Inflammatory macrophage (primary cell): Measurements from ENCODE around the gene FRAS1.
"Not testable (repeated sequence)": the region's sequence is repeated elsewhere in the genome, so short reads cannot be mapped to it uniquely, and the experiment has no call there.

Source experiments
- DNase-seq, 2 donors: peaks; one replicate each; pipeline ENCODE4 v3.0.0-alpha.2; 2020 to 2022

The FRAS1 gene

DNA sequence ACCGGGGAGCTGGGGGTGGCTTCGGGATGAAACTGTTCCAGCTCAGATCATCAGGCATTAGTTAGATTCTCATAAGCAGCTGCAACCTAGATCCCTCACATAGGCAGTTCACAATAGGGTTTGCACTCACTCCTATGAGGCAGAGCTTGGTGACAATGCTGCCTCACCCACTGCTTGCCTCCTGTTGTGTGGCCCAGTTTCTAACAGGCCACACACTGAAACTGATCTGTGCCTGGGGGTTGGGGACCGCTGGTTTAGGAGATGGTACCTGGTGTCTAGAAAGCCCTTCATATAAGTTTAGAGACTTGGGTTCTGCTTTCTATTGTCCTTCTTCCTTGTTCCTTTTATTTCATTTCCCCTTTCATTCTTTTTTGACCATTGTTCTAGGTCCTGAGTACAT lies 234.2 kb downstream of the FRAS1 start:
- DNase-seq = no peak

DNA sequence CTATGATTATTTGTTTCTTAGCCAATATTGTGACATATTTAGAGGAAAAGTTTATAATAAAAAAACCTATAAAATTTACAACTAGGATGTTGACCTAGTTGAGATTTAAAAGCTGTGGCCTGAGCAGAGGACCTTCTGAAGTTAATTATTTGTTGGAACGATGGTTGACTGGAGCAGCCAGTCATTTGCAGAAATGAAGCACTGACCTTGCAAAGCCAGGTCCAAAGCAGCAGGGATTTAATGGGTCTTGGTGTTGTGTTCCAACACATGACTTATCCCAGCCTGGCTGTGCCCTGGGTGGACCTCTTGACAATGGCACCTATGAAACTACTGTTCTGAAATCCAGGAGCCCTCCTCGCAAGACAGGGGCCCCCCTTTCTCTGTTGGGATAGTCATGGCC lies 235.2 kb downstream of the FRAS1 start:
- DNase-seq = no peak

DNA sequence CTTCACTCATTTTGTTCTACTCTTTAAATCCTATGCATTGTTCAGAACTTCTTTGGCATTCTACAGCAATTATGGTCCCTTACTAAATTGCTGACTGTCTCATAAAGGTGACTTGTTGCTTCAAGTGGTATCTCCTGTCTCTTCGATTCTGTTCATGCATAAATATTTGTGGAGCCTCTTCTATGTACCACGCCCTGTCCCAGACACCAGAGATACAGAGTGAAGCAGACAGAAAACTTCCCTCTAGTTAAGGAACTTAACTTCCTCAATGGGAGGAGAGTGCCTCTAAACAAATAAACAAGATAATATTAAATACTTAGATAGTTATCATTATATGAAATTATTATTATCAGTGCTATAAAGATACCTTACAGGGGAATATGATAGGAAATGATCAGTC lies 235.7 kb downstream of the FRAS1 start:
- no peak for DNase-seq

DNA sequence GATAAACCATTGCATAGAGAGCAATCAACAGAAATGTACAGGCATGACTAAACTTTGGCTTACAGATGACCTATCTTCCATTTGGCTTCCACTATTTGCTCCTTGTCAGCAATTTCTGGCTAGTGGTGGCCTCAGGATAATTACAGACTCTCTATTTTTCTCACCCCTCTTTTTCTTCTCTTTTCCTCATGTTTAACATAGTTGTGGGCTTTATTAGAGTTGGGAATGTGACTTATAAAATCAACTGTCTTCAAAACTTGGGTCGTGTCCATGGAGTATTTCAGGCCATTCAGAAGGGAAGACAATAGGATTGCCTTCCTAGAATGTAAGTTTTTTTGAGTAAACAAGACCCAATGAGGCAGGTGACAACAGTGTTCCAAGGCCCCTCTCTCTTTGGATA lies 236.2 kb downstream of the FRAS1 start:
- DNase-seq = no peak

DNA sequence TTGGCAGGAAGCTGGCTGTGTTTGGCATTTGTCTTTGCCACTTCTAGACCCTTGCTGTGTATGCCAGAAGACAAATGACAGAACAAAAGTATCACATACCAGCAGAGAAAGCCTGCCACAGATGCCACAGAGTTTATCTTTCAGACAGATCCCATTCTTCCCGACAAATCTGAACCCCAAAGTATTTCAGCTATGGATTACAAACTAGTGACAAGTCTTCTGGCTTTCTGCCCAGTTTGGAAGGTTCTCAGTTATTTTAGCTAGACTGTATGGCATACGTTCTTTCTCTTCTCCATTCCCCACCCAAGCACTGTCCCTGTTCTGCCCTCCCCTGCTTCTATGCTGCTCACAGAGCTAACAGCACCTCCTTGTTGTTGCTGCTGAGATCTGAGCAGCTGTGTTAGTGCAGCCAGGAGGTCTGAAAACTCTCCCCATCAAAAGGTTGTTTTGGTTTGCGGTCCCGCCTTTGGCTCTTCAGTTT lies 236.7 kb downstream of the FRAS1 start:
- DNase-seq = no peak

DNA sequence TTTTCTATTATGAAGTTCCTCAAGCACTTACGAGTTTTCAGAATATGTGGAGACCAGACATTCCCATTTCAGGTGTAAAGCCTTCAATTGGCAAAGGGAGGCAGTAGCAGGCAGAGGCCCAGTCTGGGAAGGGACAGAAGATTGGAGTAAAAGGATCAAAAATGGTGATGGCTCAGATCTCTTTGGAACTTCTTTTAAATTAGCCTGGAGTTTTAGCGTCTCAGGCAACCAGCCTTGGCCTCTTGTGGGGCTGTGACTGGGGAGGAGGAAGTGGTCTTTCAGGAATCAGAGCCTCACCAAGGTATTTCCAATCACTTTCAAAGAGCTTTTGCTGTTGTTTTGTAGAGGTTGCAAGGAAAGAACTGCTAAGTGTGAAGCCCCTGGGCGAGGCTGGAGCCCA lies 239.1 kb downstream of the FRAS1 start:
- no peak for DNase-seq

DNA sequence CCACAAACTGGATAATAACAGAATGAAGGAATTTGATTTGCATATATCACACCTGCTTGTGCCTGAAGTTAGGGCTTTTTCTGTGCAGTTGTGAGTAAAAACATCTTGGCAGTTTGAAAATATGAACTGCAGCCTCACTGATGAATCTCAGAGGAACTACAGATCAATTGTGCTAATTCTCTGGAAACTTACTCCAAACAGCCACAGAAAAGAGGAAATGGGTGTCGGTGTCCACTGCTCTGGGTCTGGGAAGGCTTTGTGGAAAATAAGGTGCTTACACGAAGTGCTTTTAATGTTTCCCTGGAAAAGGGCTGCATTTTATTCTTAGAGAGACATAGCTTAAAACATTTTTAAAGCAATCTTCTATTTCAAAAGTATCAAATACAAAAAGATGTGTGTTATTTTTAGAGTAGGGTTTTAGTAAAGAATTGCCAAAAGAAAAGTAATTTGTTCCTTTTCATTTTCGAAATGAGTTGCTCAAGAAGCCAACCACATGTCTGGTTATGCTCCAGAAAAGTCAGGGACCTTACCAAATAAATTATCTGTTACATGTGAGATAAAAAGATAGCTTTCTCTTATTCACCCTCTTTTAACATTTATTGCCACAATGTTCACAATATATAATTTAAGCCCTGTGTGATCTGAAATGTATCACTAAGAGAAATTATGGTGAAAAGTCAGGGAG lies 240.1 kb downstream of the FRAS1 start:
- DNase-seq = peak in 1 of 2 donors; percentile 31

DNA sequence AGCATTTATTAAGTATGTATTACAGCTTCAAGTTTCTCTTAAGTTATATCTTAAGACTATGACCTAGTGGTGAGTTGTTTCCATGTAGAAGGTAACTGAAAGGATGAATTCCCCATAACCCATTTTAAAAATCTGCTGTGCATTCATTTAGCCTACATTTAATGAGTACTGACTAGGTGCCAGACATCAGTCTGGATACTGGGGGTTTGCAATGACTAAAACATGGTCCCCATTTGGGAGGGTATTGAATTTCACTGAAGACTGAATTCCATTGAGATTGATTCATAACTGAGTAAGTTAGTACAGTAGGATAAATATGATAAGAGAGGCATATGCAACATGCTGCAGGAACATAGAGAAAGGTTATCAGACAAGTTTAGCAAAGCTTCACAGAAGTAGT lies 241.5 kb downstream of the FRAS1 start:
- no peak for DNase-seq

DNA sequence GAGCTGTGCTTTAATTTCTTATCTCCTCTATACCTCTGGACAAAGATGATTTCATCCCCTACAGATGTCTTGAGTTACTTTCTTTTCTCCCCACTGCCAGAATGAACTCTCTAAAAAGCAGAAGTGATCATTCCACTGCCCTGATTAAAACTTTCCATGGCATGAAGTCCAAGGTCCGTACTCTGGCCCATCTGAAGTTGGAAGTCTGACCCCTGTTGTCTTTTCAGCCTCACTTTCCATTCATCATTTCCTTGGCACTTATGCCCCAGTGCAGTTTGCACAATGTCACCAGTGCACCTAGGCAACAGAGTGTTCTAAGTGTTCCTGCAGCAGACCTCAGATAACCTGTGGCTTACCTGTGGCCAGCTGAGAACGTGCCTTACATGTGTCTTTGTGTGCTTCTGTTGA lies 242.4 kb downstream of the FRAS1 start:
- DNase-seq = no peak

DNA sequence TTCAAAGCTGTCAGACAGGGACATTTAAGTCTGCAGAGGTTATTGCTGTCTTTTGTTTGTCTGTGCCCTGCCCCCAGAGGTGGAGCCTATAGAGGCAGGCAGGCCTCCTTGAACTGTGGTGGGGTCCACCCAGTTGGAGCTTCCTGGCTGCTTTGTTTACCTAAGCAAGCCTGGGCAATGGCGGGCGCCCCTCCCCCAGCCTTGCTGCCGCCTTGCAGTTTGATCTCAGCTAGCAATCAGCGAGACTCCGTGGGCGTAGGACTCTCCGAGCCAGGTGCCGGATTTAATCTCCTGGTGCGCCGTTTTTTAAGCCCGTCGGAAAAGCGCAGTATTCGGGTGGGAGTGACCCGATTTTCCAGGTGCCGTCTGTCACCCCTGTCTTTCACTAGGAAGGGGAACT lies 250.1 kb downstream of the FRAS1 start:
- DNase-seq = not testable (repeated sequence)

DNA sequence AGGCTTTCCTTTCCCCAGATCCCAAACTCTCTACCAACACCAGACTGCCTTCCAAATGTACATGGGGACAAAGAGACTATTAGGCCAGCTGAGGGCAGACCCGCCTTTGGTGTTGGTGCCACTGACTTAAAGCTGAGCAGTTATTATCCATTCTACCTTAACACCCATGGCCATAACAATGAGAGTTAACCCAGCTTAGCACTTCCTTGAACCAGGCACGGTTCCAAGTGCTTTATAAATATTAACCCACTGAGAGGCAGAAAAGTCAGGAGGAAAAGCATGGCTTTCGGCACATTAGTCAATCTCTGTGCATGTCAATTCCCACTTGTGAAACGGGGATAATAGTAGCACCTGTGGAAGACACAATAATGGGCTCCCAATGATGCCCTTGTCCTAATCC lies 251.4 kb downstream of the FRAS1 start:
- DNase-seq = no peak

DNA sequence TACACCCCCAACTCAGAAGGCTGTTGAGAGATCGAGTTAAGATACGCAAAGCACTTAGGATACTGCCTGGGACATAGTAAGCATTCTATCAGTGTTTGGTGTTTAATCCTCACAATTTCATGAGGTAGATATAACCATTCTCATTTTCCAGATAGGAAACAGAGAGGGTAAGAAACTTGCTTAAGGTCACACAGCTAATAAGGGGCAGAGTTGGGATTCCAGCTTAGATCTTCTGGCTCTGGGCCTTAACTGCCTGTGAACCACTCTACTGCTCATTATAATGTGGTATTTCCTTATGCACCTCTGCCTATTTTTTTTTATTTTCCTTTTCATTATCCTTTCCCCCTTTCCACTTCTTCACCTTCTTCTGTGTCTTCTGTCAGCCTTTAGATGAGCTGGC lies 252.2 kb downstream of the FRAS1 start:
- no peak for DNase-seq

DNA sequence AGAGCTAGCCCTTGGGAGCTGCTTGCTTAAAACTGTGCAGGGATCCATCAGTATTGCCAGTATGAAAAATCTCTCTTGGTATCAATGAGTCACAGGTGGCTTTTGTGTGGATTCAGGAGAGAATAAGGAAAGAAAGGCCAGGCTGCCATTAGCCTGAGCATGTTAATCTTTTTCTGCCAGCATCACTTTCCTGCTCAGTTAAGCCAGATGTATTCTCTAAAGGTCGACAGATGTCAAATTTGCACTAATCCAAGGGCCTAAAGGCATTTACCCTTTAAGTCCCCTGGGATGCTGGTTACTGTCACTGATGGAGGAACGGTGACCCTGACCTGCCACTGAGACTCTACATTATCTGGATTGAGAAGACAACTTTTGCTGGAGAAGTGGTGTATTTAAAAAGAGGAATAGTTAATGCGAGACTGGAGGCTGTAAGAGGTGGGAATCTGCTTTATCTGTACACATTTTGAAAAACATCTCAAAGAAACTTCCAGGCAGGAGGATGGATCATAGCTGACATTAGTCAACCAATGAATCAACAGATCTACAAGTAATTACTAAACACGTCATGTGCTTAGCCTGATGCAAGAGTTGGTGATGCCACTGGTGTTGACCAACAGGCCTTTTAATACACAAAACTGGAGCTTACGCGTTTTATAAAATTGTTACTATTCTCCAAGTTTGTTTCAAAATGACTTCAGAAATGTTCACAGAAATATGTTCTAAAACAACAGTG lies 253.1 kb downstream of the FRAS1 start:
- peak in 1 of 2 donors; percentile 46 for DNase-seq

DNA sequence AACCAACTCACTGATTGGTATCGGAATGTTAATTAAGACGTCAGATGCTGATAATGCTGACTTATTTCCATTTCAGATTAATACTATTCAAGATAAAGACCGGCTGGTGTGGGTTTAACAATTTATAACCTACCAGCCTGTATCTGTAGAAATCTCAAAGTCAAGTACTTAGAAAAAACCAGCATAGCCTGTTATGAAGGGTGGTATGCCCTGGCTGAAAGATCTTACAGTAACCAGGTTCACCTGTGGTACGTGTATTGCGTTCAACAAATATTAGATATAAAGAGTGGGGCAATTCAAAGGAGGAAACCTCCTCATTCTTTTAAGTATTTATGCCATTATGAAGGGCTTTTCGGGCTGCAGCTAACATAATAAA lies 253.6 kb downstream of the FRAS1 start:
- no peak for DNase-seq

DNA sequence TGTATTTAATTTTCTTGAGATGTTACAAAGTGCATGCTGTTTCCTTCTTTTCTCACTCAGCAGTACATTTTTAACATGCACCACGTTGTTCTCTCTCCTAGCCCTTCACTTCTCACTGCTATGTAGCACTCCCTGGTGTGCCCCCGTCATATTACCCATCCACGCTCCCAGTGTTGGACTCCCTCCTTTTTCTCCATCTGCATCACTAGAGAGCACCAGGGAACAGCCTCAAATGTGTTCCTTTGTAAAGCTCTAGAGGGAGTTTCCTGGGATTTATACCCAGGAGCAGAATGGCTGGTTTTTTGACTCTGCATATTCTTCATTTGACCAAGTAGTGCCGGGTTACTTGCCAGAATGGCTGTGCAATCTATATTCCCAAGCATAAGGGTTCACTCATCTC lies 254.2 kb downstream of the FRAS1 start:
- DNase-seq = no peak

DNA sequence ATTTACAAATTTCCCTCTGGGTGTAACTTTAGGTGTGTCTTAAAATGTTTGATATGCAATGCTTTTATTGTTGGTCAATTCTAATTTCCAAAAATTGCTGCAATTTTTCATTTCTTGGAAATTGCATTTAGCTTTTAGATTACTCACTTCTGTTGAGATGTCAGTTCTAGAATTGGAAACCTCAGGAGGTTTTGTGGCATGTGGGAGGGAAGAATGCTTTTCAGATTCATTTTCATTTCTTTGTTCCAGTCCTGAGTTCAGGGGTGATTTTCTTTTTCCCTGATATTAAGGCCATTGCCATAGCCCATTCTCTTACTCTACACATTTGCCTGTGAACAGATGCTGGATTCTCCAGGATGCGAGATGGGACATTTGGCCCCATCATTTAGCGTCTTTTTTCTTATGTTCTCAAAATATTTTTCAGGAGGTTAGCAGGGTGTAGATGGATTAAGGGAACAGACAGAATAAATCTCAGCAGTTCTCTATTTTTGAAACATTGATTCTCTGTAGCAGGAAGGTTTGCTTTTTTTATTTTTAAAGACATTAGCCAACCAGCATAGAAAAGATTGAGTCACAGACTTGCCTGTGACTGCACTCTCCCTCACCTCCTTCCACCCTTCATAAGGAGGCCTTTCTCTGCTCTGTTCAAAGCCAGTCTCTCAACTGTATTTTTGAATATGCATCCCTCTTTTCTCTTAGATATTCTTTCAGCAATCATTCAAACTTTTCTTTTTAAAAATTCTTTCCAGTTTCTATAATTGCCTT lies 256.0 kb downstream of the FRAS1 start:
- DNase-seq = peak in 1 of 2 donors; percentile 17

DNA sequence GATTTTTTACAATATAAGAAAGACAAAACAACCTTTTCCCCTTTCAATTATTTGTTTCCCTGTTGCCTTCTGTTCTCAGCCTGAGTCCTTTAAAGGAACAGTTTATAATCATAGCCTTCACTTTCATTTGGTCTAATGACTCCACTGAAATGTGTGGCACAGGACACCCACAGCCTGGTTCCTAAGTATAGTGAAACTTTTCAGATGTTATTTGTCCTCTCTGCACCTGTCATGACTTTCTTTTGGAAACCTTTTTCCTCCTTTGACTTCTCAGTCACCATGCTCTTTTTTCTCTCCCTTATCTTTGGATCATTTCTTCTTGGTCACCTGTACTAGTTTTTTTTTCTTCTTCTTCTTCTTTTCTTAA lies 256.6 kb downstream of the FRAS1 start:
- no peak for DNase-seq

DNA sequence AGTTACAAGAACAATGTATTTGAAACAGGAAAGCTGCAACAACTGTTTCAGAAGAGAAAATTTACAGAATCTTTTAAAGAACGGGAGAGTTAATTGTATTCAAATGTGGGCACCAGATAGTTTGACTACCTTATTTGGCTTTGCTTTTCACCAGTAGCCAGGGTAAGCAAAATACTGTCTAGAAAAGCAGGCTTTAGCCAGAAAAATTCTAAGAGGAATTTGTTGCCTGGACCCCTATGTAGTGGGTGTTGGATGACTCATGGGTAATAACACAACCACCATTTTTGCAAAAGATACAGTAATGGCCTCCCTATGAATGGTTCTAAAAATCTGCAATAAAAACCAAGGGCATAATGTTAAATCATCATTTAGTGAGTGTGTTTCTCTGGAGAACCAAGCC lies 261.0 kb downstream of the FRAS1 start:
- DNase-seq = no peak

DNA sequence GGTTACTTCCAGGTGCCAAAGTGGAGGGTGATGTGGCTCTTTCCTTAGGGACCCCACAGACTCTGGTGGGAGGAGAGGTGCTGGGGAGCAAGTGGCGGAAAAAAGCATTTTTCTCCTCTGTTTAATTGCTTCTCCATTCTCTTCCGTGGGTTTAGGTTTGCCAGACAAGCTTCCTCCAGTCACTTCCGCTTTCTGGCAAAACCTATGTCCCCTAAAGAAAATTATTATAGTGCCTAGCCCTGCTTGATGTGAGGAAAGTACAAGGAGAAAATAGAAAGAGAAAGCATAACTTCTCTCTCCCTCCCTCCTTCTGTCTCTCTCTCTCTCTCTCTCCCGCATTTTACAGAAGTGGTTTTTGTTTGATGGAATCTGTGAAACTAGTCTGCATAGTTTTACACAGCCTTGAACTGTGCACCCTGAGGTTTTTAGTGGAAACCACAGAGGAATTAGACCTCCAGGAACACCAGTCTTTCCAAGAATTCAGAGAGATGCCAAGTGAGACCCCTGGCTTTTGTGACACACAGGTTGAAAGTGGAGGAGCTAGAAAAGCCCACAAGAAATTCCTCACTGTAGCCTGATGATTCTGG lies 263.3 kb downstream of the FRAS1 start:
- peak; percentile 31 to 37 for DNase-seq

DNA sequence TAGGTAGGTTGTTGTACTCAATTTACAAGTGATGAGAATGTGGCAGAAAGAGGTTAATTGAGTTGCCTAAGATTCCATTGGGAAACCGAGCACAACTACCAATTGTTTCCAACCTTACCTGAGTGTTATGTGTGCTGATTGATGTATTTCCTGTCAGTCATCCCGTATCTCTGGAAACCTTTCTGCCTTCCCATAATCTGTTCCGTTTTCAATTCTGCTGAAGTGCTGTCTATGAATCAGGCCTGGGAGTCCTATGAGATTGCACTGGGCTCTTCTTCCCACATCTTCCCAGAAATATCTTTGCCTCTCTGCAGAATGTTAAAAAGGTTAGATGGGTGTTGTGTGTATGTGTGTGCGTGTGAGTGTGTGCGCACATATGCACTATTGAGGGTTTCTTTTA lies 264.9 kb downstream of the FRAS1 start:
- no peak for DNase-seq

DNA sequence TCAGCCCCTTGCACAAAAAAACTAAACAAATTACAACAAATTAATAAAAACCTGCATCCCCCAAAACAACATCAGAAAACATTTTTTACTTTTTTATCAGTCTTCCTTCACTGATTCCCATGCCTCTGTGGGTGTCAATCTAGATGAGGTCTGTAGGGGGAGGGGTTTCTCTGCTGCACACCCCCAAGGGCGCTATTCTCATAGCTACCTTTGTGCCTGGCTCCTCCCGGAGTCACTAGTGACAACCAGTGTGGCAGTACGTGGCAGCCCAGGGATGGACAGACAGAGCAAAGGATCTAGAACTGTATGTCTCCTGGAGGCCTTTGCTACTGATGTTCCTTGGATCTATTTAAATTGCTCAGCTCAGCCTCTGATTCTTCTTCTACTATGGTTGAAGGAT lies 266.3 kb downstream of the FRAS1 start:
- DNase-seq = no peak

DNA sequence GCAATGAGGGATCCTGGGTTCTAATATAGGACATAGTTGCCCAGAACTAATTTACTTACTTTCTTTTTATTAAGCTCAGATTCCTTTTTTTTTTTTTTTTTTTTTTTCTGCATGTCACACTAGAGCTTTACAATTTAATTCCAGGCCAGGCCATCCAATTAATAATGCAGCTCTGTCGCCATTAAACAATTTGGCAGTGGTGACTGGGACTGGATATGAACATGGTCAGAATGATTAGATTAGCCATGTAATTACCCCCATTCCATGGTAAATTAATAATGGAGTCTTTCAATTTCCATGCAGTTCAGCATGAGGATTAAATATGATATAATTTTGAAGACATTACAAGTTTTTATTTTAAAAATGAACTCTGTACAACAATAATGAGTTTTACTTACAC lies 267.5 kb downstream of the FRAS1 start:
- DNase-seq = no peak
